Effector CD4-positive, alpha-beta T cell (primary cell): ENCODE data around the gene VTI1A.

Experiments used
- DNase-seq: peaks from one replicate; pipeline ENCODE4 v3.0.0-alpha.2; 2020

VTI1A gene

GRCh38 chr10:112791447-112791846, 344.4 kb downstream of the VTI1A start:
- DNase-seq = no peak

- no peak for DNase-seq
Measured at GRCh38 chr10:112792487-112793201, 345.6 kb downstream of the VTI1A start.

DNA sequence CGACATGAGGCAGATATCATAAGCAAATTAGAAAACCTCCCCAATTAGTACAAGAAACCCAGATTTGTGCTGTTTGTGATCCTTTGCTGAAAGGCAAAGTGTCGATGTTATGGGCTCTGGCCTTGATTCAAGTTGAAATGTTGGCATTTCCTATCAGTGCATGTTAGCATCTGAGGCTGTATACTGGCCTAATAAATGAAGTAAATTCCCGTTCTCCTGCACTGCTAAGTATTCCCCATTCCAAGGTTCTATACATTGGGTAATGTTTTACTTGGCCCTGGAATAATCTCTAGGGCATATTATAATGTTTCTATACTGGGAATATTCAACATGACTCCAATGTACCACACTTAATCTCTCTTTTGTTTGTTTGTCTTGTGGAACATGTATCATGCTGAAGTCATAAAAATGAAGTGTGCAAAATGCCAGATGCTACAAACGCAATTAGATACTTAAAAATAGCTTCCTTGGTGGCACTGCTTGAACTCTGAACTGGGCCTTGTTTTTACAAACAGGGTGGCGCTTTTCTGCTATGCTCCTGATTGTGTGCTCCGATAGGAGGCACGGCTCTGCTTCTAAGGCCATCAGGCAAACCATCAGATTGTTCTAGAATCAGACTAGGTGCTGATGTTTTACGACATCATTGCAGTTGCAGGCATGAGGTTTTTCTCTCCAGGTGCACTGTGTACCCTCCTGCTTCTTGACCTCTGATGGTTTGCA, 346.3 kb downstream of the VTI1A start:
- no peak for DNase-seq

GRCh38 chr10:112794201-112794600, 347.2 kb downstream of the VTI1A start:
- no peak for DNase-seq

GRCh38 chr10:112795067-112795466, 348.1 kb downstream of the VTI1A start:
- no peak for DNase-seq

DNA sequence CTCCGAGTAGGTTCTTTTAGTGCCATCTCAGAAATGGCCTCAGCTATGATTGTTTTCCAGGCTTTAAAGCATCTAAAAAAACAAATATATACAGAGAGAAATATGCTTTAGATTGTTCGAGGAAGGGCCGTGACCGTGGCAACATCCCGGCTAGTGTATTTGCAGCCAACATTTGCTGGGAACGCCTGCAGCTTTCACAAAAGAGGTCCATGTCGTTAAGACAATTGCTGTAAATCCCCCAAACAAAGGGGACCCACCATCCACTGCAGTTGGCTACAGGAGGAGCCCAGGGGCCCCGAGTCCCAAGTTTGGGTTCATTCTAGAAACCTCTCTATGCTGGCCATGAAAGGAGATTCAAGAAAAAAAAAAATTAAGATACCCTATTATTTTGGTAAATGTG, 350.2 kb downstream of the VTI1A start:
- DNase-seq = no peak

DNA sequence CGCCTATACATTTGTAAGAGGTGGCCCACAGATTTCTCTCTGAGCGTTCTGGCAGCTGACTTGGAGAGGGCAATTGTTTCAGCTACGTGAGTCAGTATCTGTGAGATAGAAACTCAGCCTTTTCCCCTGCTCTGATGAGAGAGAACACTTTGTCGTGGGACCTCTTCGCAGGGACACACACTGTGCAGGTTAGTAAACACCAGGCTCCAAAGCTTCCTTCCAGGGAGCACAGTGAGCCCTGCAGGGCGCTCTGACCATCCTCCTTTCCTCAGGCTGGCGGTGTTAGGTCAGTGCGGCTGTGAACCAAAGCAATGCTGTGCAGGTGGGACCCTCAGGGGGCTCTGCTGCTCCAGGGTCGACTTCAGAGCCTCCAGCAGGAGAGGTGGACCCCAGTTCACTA, 350.8 kb downstream of the VTI1A start:
- no peak for DNase-seq

DNA sequence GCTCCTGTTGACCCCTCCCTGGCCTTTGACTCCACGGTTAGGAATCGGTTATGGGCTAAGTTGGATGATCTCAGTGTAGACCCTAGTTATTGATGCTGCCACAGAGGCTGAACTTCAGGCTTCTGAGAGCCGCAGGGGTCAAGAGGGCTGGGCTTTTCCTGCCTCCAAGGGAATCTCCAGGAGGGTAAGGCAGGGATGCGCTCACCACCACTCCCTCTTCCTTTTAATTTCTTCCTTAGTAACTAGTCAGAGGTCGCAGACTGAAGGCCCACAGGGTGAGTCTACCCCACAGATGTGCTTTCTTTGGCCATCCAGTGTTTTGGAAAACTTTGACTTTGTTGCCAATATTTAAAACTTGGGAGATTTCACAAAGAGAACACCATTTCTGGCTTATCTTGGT, 352.0 kb downstream of the VTI1A start:
- DNase-seq = no peak

- no peak for DNase-seq
Measured at GRCh38 chr10:112799726-112800510, 352.9 kb downstream of the VTI1A start.

DNA sequence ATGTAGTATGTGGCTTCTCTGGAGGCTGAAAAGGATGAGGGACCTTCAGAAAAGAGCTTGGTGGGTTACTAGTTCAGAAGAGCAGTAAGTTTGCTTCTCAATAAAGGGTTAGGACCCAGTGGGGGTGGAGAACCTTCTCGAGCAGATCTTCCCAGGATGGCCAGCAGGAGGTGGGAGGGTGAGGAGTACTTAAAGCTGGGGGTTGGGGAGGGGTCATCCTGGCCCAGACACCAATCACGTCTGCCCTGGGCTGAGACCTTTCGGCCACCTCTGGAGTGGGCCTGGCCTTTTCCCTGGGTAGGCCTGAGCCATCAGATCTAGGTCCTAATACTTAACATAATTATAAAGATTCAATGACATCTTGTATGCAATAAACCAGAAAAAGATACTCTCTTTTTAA, 354.0 kb downstream of the VTI1A start:
- DNase-seq = no peak

- DNase-seq = no peak
Measured at GRCh38 chr10:112801748-112802147, 354.7 kb downstream of the VTI1A start.

DNA sequence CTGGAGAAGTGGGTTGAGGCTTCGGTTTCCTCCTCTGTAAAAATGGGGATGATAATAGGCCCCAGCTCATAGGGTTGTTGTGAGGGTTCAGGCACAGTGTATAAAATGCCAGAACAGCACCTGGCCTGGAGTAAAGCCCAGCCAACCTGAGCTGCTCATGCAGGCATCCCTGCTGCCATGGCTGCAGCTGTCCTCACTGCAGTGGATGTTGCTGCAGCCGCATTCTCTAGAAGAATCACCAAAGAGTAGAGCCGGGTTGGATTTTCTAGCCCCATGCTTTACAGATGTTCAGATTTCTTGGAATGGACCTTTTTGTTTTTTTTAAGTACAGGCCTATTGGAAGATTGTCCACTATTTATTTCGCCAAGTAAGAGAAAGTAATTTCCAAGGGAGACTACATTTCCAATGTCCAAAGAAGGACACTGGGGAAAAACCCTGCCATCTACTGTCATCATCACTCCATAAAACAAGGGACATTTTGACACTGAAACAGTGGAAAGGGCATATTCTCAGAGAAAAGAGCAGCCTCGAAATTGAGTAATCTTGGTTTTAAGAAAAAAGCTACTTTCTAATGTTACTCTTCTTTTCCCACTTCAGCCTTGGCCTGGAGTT, 355.5 kb downstream of the VTI1A start:
- no peak for DNase-seq

DNA sequence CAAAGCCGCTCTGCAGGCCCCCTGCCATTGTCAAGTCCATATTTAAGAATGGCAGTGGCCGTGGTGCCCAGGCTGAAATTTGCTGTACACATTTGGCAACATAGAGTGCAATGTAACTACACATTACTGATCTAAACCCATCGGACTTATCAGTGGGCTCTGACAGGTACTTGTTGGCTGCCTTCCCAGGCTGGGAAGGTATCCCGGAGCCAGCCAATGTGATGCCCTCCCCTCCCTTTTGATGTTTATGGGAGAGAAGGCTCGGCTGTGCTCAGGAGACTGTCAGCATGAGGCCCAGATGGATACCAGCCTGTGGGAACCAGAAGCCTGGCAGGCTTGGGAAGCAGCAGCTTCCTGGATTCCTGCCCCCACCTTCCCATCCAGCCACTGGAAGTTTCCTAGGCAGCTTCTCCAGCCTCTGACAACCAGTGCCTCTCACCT, 357.0 kb downstream of the VTI1A start:
- DNase-seq = no peak

GRCh38 chr10:112805254-112805590, 358.2 kb downstream of the VTI1A start:
- no peak for DNase-seq

DNA sequence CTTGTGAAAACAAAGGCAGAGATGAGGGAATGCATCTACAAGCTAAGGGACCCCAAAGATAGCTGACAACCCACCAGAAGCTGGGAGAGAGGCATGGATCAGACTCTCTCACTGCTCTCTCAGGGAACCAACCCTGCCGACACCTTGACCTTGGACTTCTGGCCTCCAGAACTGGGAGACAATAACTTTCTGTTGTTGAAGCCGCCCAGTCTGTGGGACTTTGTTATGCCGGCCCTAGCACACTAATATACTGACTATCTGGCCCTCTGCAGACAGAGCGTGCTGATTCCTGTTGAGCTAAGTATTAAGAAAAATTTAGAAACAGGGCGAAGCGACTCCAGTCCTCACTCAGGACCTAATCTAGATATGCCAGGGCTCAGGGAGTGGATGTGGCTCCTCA, 358.7 kb downstream of the VTI1A start:
- DNase-seq = no peak

GRCh38 chr10:112807013-112807412, 360.0 kb downstream of the VTI1A start:
- DNase-seq = no peak

DNA sequence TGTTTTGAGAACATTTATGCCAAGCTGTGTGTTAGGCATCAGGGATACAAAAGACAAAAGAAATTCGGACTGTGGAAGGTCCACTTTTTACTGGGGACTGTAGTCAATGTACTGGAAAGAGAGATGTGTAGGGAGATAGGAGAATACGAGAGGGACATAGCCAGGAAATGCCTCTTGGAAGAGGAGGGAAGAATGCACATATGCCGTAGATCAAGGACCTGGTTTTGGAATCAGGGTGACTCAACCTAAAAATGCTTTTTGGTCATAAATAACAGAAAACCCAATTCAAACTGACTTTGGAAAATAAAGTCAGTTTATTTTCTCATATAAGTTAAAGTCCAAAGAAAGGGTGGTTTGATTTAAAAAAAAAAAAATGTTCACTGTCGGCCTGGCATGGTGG, 362.7 kb downstream of the VTI1A start:
- DNase-seq = no peak

DNA sequence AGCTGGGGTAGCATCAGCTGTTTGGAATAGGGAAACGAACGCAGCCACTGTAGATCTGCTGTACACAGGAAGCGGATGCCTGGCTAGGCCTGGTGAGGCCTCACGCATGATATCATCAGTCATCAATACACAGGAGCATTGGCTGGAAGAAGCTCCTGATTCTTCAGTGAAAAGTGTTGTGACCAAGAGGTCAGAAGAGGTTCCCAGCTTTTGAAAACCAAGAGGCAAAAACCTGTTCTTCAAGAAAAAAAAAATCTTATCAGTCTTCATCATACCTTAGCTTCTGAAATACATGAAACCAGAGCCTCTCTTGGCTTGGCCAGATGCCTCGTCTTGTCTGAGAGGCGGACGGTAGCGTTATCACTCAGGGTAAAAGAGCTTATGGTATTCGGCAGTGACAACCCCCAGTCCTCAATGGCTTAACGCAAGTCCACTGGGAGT, 363.7 kb downstream of the VTI1A start:
- DNase-seq = no peak

- DNase-seq = no peak
Measured at GRCh38 chr10:112811741-112812551, 364.9 kb downstream of the VTI1A start.

DNA sequence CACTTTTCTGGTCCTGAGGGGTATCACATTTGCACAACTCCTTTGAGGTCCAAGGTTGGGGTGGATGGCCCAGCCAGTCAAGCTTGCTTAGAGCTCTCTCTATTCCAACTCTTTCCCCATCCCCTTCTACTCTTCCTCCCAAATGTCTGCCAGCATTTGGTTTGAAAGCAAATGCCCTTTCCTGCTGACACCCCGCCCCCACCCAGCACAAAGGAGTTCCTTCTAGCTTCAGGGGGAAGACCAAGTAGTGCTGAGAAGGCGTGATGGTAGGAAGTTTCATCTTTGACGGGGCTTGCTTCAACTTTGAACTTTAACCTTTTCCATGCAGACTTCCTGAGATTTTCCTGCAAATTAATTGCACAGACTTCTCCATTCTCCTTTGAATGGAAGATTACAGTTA, 365.6 kb downstream of the VTI1A start:
- no peak for DNase-seq

DNA sequence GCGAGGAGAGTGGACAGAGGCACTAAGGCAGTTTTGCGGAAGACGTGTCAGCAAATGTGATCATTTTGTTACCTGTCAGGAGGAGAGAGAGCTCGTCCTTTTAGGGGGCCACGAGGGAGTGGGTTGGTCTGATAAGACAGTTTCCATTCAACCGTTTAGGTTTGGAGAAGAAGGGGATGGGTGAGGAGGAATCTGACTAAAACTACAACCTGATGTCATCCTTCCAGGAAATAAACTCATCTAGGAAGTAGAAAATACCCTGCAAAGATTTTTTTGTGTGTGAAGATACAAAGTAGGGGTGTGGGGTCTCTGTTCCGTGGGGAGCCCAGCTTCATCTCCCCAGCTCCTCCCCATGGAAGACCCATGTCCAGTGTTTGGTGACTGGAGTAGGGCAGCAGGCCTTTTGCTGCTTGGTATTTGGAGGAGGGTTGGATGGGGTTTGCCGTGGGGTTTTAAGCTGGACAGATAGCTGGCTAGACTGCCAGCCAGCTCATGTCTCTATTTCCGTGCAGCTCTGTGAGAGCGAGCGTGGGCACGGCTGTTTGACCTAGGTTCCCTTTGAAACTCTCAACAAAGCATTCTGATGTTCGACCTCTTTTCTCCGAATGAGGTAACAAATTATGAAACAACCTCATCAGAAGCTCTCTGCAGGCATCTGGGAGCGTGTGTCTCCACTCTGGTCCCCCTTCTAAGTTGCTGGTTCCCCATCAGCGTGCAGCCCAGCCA, 367.0 kb downstream of the VTI1A start:
- no peak for DNase-seq
